Panc1 (cell line): ENCODE results near the gene ARHGAP18. TPM values are rescaled to one million over a fixed set of nuclear protein-coding genes. Genes with fewer than 3 reads are reported as not detected.

ENCODE experiments used
- ATAC-seq: fragments of 200-7000 bp; cut with Tn5 transposase; 2 replicates; pipeline ENCODE4 v1.9.1; 2020; ENCODE audit warnings: mild to moderate bottlenecking, moderate library complexity
- BruUV-seq: library from RNA; stranded (reverse); fragments of 400-500 nt; replicated peaks from 2 replicates; lab custom pipeline; 2021; lab: Mats Ljungman, UMichigan
- CTCF ChIA-PET: fragments of 300-600 bp; sonication (Branson Sonifier 250); formaldehyde crosslinking; loops from one replicate; lab custom pipeline; 2022; ENCODE audit warnings: antibody characterized with exemption; lab: Charles Lee
- POLR2A ChIA-PET: fragments of 300-600 bp; sonication (Branson Sonifier 250); formaldehyde crosslinking; loops from one replicate; lab custom pipeline; 2022; ENCODE audit warnings: antibody characterized with exemption; lab: Charles Lee
- DNase-seq: peaks from one replicate; pipeline ENCODE4 v3.0.0-alpha.2; 2010; ENCODE audit warnings: low read depth, low spot score
- H3K27ac ChIP-seq: 2 replicates; pipeline ENCODE4 v1.5.1; 2011; ENCODE audit warnings: mild to moderate bottlenecking, low read length, inconsistent platforms
- H3K27me3 ChIP-seq: fragments of 200-500 bp; sonication (Bioruptor generic); 2 replicates; pipeline ENCODE4 v1.6.0; 2014; ENCODE audit warnings: low read length, inconsistent platforms; ENCODE audit not compliant: control insufficient read depth, insufficient read depth
- H3K36me3 ChIP-seq: fragments of 200-500 bp; sonication (Bioruptor generic); 2 replicates; pipeline ENCODE4 v1.5.1; 2014; ENCODE audit warnings: inconsistent platforms, mild to moderate bottlenecking, low read length, moderate library complexity; ENCODE audit not compliant: control insufficient read depth, insufficient read depth
- H3K4me1 ChIP-seq: 2 replicates; pipeline ENCODE4 v1.5.1; 2011; ENCODE audit warnings: inconsistent platforms, mild to moderate bottlenecking, low read length, moderate library complexity; ENCODE audit not compliant: control insufficient read depth, insufficient read depth
- H3K4me3 ChIP-seq, 2 experiments: 2 replicates each; pipeline ENCODE4 v1.5.1; 2011 to 2012; ENCODE audit warnings: low read depth in 2 of 2, low read length in 2 of 2, mild to moderate bottlenecking in 2 of 2, inconsistent platforms in 1 of 2, moderate library complexity in 1 of 2
- H3K9me3 ChIP-seq: fragments of 200-500 bp; sonication (Bioruptor generic); 2 replicates; pipeline ENCODE4 v1.5.1; 2014; ENCODE audit warnings: low read depth, mild to moderate bottlenecking, inconsistent platforms, low read length, moderate library complexity; ENCODE audit not compliant: control insufficient read depth, insufficient read depth
- CTCF ChIP-seq: fragments of 450-650 bp; IDR thresholded peaks from 2 replicates; pipeline ENCODE4 v1.5.1; 2017; ENCODE audit warnings: mild to moderate bottlenecking
- POLR2AphosphoS5 ChIP-seq: IDR thresholded peaks from 2 replicates; pipeline ENCODE4 v1.6.1; 2012; ENCODE audit warnings: mild to moderate bottlenecking, low read depth, low read length, moderate library complexity
- REST ChIP-seq, 2 experiments: IDR thresholded peaks; 2 replicates each; pipeline ENCODE4 v1.6.1; 2011 to 2012; ENCODE audit warnings: low read depth in 2 of 2, control low read depth in 1 of 2, low read length in 1 of 2, mild to moderate bottlenecking in 1 of 2, moderate library complexity in 1 of 2; ENCODE audit not compliant: insufficient read depth in 1 of 2
- SIN3A ChIP-seq: IDR thresholded peaks from 2 replicates; pipeline ENCODE4 v1.6.1; 2012; ENCODE audit warnings: low read depth, mild to moderate bottlenecking, low read length, moderate library complexity, borderline replicate concordance; ENCODE audit not compliant: insufficient read depth
- TCF7L2 ChIP-seq: IDR thresholded peaks from 2 replicates; pipeline ENCODE4 v1.6.1; 2011; ENCODE audit warnings: mild to moderate bottlenecking, low read depth, low read length, inconsistent platforms
- in situ Hi-C: cut with HindIII; loops from 2 replicates; pipeline ENCODE4 v1.10.0; 2016; ENCODE audit warnings: low sequenced_read_pairs, low pct_unique_long_range_greater_than_20kb
- intact Hi-C: fragments of 100-400 bp; cut with micrococcal nuclease; formaldehyde crosslinking; loops from one replicate; pipeline ENCODE4 v1.10.0; 2022; ENCODE audit not compliant: unreplicated experiment
- total RNA-seq: library from RNA; stranded (reverse); gene quantifications from one replicate; pipeline ENCODE4 v1.2.1, GENCODE V29; 2021; ENCODE audit not compliant: unreplicated experiment

Gene ARHGAP18
- total RNA-seq, 1 experiment from 2014 or later = 11.6 TPM

DNA sequence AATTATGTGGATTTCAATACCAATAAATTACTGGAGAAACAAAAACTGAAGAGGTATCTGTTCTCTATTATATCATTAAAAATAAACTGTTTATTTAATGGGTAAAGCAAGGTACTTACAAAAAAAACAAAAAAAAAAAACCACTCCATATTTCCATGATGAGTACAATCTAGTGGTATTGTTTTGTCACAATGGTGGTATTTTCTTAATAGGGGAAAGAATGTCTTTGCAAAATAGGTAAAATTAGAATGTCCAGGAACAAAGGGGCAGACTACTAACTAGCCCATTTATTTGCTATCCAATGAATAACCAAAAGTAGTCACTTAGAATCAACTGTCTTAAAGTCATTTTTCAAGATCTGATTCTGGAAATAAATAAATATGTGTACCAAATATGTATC lies 92.0 kb downstream of the ARHGAP18 start:
- no peak overlapping the region for H3K4me3 ChIP-seq
- CTCF ChIA-PET = no interaction called here
- intact Hi-C loops (no loop called here), in situ Hi-C loops (no loop called here)
- no peaks in the 10 kb centered on the region for H3K9me3 ChIP-seq
- no peak for ATAC-seq
- POLR2A ChIA-PET = no interaction called here
- H3K36me3 ChIP-seq = no peaks in the 10 kb centered on the region
- DNase-seq = no peak
- TF ChIP-seq REST (IDR thresholded peaks at IDR 0.05; ENCODE audit: insufficient read depth in 1 of 2, low read depth in 2 of 2, low read length in 1 of 2) = no peak
- no peak for TF ChIP-seq CTCF
- TF ChIP-seq TCF7L2 = no peak
- TF ChIP-seq POLR2AphosphoS5 = no peak
- no peak for TF ChIP-seq SIN3A
- no peaks in the 10 kb centered on the region for H3K27me3 ChIP-seq
- BruUV-seq = no TSS peak
- H3K4me1 ChIP-seq = no peaks in the 10 kb centered on the region
- no peak overlapping the region for H3K27ac ChIP-seq

GRCh38 chr6:129615496-129615895 lies 94.5 kb downstream of the ARHGAP18 start:
- H3K4me3 ChIP-seq = no peak overlapping the region
- DNase-seq (no peak), ATAC-seq (no peak)
- no TSS peak for BruUV-seq
- H3K36me3 ChIP-seq = no peaks in the 10 kb centered on the region
- POLR2A ChIA-PET = no interaction called here
- TF ChIP-seq CTCF (no peak), REST (IDR thresholded peaks at IDR 0.05; ENCODE audit: insufficient read depth in 1 of 2, low read depth in 2 of 2, low read length in 1 of 2) (no peak), SIN3A (no peak), TCF7L2 (no peak), POLR2AphosphoS5 (no peak)
- no peaks in the 10 kb centered on the region for H3K27me3 ChIP-seq
- in situ Hi-C loops = no loop called here
- H3K27ac ChIP-seq = no peak overlapping the region
- intact Hi-C loops = no loop called here
- H3K9me3 ChIP-seq = no peaks in the 10 kb centered on the region
- CTCF ChIA-PET = interaction anchor here (0.7 kb wide), 1 partner anchor 26 kb away, joined by 3 read pairs; no protein-coding TSS in a partner anchor
- H3K4me1 ChIP-seq = no peaks in the 10 kb centered on the region
